Measurements from ENCODE around the gene UBAC1.
"Not testable (repeated sequence)": the region's sequence is repeated elsewhere in the genome, so short reads cannot be mapped to it uniquely, and the experiment has no call there.

DNA sequence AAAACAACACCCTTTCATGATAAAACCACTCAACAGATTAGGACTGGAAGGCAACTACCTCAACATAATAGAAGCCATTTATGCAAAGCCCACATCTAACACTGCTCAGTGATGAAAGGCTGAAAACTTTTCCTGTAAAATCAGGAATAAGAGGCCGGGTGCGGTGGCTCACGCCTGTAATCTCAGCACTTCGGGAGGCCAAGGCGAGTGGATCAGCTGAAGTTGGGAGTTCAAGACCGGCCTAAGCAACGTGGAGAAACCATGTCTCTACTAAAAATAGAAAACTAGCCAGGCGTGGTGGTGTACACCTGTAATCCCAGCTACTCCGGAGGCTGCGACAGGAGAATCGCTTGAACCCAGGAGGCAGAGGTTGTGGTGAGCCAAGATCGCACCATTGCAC lies 44.9 kb downstream of the UBAC1 start:
- TF ChIP-seq EZH2 (IDR thresholded peaks at IDR 0.05; ENCODE audit: borderline replicate concordance, insufficient read depth, low read length, poor library complexity, severe bottlenecking); EP300 (conservative IDR thresholded peaks at IDR 0.05; ENCODE audit: poor library complexity, severe bottlenecking); SMC3 (conservative IDR thresholded peaks at IDR 0.05; ENCODE audit: poor library complexity); TAF1 (IDR thresholded peaks at IDR 0.05; ENCODE audit: low read depth): not testable (repeated sequence)
- TF ChIP-seq, protein P1, sequence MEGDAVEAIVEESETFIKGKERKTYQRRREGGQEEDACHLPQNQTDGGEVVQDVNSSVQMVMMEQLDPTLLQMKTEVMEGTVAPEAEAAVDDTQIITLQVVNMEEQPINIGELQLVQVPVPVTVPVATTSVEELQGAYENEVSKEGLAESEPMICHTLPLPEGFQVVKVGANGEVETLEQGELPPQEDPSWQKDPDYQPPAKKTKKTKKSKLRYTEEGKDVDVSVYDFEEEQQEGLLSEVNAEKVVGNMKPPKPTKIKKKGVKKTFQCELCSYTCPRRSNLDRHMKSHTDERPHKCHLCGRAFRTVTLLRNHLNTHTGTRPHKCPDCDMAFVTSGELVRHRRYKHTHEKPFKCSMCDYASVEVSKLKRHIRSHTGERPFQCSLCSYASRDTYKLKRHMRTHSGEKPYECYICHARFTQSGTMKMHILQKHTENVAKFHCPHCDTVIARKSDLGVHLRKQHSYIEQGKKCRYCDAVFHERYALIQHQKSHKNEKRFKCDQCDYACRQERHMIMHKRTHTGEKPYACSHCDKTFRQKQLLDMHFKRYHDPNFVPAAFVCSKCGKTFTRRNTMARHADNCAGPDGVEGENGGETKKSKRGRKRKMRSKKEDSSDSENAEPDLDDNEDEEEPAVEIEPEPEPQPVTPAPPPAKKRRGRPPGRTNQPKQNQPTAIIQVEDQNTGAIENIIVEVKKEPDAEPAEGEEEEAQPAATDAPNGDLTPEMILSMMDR (IDR thresholded peaks at IDR 0.05; ENCODE audit: poor library complexity, severe bottlenecking) = not testable (repeated sequence)
- TF ChIP-seq, protein P2, sequence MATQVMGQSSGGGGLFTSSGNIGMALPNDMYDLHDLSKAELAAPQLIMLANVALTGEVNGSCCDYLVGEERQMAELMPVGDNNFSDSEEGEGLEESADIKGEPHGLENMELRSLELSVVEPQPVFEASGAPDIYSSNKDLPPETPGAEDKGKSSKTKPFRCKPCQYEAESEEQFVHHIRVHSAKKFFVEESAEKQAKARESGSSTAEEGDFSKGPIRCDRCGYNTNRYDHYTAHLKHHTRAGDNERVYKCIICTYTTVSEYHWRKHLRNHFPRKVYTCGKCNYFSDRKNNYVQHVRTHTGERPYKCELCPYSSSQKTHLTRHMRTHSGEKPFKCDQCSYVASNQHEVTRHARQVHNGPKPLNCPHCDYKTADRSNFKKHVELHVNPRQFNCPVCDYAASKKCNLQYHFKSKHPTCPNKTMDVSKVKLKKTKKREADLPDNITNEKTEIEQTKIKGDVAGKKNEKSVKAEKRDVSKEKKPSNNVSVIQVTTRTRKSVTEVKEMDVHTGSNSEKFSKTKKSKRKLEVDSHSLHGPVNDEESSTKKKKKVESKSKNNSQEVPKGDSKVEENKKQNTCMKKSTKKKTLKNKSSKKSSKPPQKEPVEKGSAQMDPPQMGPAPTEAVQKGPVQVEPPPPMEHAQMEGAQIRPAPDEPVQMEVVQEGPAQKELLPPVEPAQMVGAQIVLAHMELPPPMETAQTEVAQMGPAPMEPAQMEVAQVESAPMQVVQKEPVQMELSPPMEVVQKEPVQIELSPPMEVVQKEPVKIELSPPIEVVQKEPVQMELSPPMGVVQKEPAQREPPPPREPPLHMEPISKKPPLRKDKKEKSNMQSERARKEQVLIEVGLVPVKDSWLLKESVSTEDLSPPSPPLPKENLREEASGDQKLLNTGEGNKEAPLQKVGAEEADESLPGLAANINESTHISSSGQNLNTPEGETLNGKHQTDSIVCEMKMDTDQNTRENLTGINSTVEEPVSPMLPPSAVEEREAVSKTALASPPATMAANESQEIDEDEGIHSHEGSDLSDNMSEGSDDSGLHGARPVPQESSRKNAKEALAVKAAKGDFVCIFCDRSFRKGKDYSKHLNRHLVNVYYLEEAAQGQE (IDR thresholded peaks at IDR 0.05; ENCODE audit: borderline replicate concordance) = not testable (repeated sequence)
